ENCODE measurements around the gene SBK1.

Gene SBK1

GRCh38 chr16:28304214-28304613 is 11.9 kb downstream of the SBK1 start:
- Histone ChIP-seq H2AFZ (ENCODE audit: low read length) (no peak overlapping the region), H3K4me3 (ENCODE audit: low read depth, low read length, poor library complexity, severe bottlenecking) (no peak overlapping the region), H3K4me2 (ENCODE audit: low read length) (no peak overlapping the region), H3K36me3 (ENCODE audit: insufficient read depth, low read length) (no peaks in the 10 kb centered on the region), H3K79me2 (ENCODE audit: insufficient read depth, low read length) (no peaks in the 10 kb centered on the region), H3F3A (ENCODE audit: insufficient read depth, low read length) (no peaks in the 10 kb centered on the region), H3K9me3 (ENCODE audit: low read length) (no peaks in the 10 kb centered on the region), H3K27me3 (ENCODE audit: insufficient read depth, low read length) (0 out of 2 replicates have a peak, but pooled peaks cover 6% of the 10 kb centered on the region), H3K9ac (ENCODE audit: low read length) (no peak overlapping the region), H3K27ac (ENCODE audit: low read depth, low read length, poor library complexity, severe bottlenecking) (no peak overlapping the region), H3K4me1 (ENCODE audit: insufficient read depth, low read length, severe bottlenecking) (no peaks in the 10 kb centered on the region), H4K20me1 (ENCODE audit: insufficient read depth, low read length) (no peaks in the 10 kb centered on the region), H3K9me2 (ENCODE audit: low read depth, low read length) (no peaks in the 10 kb centered on the region)
- TF ChIP-seq CTCF (IDR thresholded peaks at IDR 0.05; ENCODE audit: low read length) (no peak), EZH2 (IDR thresholded peaks at IDR 0.05; ENCODE audit: borderline replicate concordance, low read length) (no peak)

GRCh38 chr16:28307936-28308335 is 15.6 kb downstream of the SBK1 start:
- Histone ChIP-seq H3K27me3 (ENCODE audit: insufficient read depth, low read length) (0 out of 2 replicates have a peak, but pooled peaks cover 3% of the 10 kb centered on the region), H3K9me2 (ENCODE audit: low read depth, low read length) (no peaks in the 10 kb centered on the region), H3K9ac (ENCODE audit: low read length) (no peak overlapping the region), H2AFZ (ENCODE audit: low read length) (no peak overlapping the region), H3K4me2 (ENCODE audit: low read length) (no peak overlapping the region), H3F3A (ENCODE audit: insufficient read depth, low read length) (no peaks in the 10 kb centered on the region), H4K20me1 (ENCODE audit: insufficient read depth, low read length) (no peaks in the 10 kb centered on the region), H3K36me3 (ENCODE audit: insufficient read depth, low read length) (no peaks in the 10 kb centered on the region), H3K4me3 (ENCODE audit: low read depth, low read length, poor library complexity, severe bottlenecking) (no peak overlapping the region), H3K9me3 (ENCODE audit: low read length) (no peaks in the 10 kb centered on the region), H3K27ac (ENCODE audit: low read depth, low read length, poor library complexity, severe bottlenecking) (no peak overlapping the region), H3K79me2 (ENCODE audit: insufficient read depth, low read length) (no peaks in the 10 kb centered on the region), H3K4me1 (ENCODE audit: insufficient read depth, low read length, severe bottlenecking) (no peaks in the 10 kb centered on the region)
- TF ChIP-seq EZH2 (IDR thresholded peaks at IDR 0.05; ENCODE audit: borderline replicate concordance, low read length), result no peak
- no peak for TF ChIP-seq CTCF (IDR thresholded peaks at IDR 0.05; ENCODE audit: low read length)

GRCh38 chr16:28308794-28309584 is 16.7 kb downstream of the SBK1 start:
- Histone ChIP-seq H3K27me3 (ENCODE audit: insufficient read depth, low read length) (no peaks in the 10 kb centered on the region), H3K9ac (ENCODE audit: low read length) (no peak overlapping the region), H3K4me1 (ENCODE audit: insufficient read depth, low read length, severe bottlenecking) (no peaks in the 10 kb centered on the region), H3K4me2 (ENCODE audit: low read length) (no peak overlapping the region), H4K20me1 (ENCODE audit: insufficient read depth, low read length) (no peaks in the 10 kb centered on the region), H3K36me3 (ENCODE audit: insufficient read depth, low read length) (no peaks in the 10 kb centered on the region), H3F3A (ENCODE audit: insufficient read depth, low read length) (no peaks in the 10 kb centered on the region), H3K9me2 (ENCODE audit: low read depth, low read length) (no peaks in the 10 kb centered on the region), H3K27ac (ENCODE audit: low read depth, low read length, poor library complexity, severe bottlenecking) (no peak overlapping the region), H3K4me3 (ENCODE audit: low read depth, low read length, poor library complexity, severe bottlenecking) (no peak overlapping the region), H2AFZ (ENCODE audit: low read length) (no peak overlapping the region), H3K79me2 (ENCODE audit: insufficient read depth, low read length) (no peaks in the 10 kb centered on the region), H3K9me3 (ENCODE audit: low read length) (no peaks in the 10 kb centered on the region)
- no peak for TF ChIP-seq EZH2 (IDR thresholded peaks at IDR 0.05; ENCODE audit: borderline replicate concordance, low read length)
- no peak for TF ChIP-seq CTCF (IDR thresholded peaks at IDR 0.05; ENCODE audit: low read length)
